Testis (tissue), 3 donors: ENCODE results near the gene CCDC40. TPM values are rescaled to one million over a fixed set of nuclear protein-coding genes. Genes with fewer than 3 reads are reported as not detected.

Source experiments
- DNase-seq: peaks from one replicate; pipeline ENCODE4 v3.0.0-alpha.2; 2019
- H3K27ac ChIP-seq, 2 donors: fragments of 200-600 bp; sonication (generic); one replicate each; pipeline ENCODE4 v1.5.1; 2019
- H3K27me3 ChIP-seq: fragments of 200-600 bp; sonication (generic); one replicate; pipeline ENCODE4 v1.5.1; 2019
- H3K36me3 ChIP-seq: fragments of 200-600 bp; sonication (generic); one replicate; pipeline ENCODE4 v1.5.1; 2017; ENCODE audit warnings: low read depth; ENCODE audit errors: missing control alignments
- H3K4me1 ChIP-seq: fragments of 200-600 bp; sonication (generic); one replicate; pipeline ENCODE4 v1.5.1; 2019
- H3K4me3 ChIP-seq, 2 donors: fragments of 200-600 bp; sonication (generic); one replicate each; pipeline ENCODE4 v1.5.1; 2017 to 2019
- H3K9me3 ChIP-seq: fragments of 200-600 bp; sonication (generic); one replicate; pipeline ENCODE4 v1.5.1; 2017
- POLR2A ChIP-seq: fragments of 450-650 bp; IDR thresholded peaks from one replicate; pipeline ENCODE4 v1.6.1; 2017; ENCODE audit warnings: antibody characterized with exemption, mild to moderate bottlenecking, moderate library complexity
- WGBS, 2 donors: methylation state at CpG; one replicate each; pipeline ENCODE4 v1.1.5; 2018; 5-methylcytosine and 5-hydroxymethylcytosine counted together
- intact Hi-C: fragments of 100-400 bp; cut with DNase I; formaldehyde crosslinking; loops from one replicate; pipeline ENCODE4 v1.15.1; 2023; ENCODE audit warnings: low total_unique reads
- polyA plus RNA-seq: library from polyadenylated mRNA; stranded (reverse); fragments of 350-450 nt; fragmentation: Illumina TruSeq; extraction: RNeasy Lipid Tissue Mini Kit (QIAGEN cat#74804); gene quantifications from one replicate; pipeline ENCODE4 v1.2.3, GENCODE V29; 2014; ENCODE audit warnings: low read depth, low replicate concordance; ENCODE audit not compliant: insufficient read depth
- total RNA-seq, 2 donors: library from RNA; depleted of rRNA; stranded (reverse); fragments of >200 nt; gene quantifications; one replicate each; pipeline ENCODE4 v1.2.3, GENCODE V29; 2016
- TF ChIP-seq, protein P1 (sequence below), 3 experiments: fragments of 450-650 bp in 2 of 3; fragments of 200-600 bp in 1 of 3; sonication (generic) in 1 of 3; IDR thresholded peaks; one replicate each; pipeline ENCODE4 v1.5.1; 2016 to 2019; ENCODE audit warnings: antibody characterized with exemption in 3 of 3, mild to moderate bottlenecking in 2 of 3, moderate library complexity in 1 of 3

Gene CCDC40
- total and polyA plus RNA-seq, 3 donors from 2014 or later = 26.7 to 43.6 (median 38.6) TPM

- H3K27ac ChIP-seq = peak overlapping the region; percentile 69 to 84
- H3K9me3 ChIP-seq = no peaks in the 10 kb centered on the region
- TF ChIP-seq POLR2A = no peak
- TF ChIP-seq, protein P1, sequence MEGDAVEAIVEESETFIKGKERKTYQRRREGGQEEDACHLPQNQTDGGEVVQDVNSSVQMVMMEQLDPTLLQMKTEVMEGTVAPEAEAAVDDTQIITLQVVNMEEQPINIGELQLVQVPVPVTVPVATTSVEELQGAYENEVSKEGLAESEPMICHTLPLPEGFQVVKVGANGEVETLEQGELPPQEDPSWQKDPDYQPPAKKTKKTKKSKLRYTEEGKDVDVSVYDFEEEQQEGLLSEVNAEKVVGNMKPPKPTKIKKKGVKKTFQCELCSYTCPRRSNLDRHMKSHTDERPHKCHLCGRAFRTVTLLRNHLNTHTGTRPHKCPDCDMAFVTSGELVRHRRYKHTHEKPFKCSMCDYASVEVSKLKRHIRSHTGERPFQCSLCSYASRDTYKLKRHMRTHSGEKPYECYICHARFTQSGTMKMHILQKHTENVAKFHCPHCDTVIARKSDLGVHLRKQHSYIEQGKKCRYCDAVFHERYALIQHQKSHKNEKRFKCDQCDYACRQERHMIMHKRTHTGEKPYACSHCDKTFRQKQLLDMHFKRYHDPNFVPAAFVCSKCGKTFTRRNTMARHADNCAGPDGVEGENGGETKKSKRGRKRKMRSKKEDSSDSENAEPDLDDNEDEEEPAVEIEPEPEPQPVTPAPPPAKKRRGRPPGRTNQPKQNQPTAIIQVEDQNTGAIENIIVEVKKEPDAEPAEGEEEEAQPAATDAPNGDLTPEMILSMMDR (IDR thresholded peaks at IDR 0.05) = no peak
- H3K36me3 ChIP-seq = no peaks in the 10 kb centered on the region
- no peak overlapping the region for H3K4me3 ChIP-seq
- no peak for DNase-seq
- WGBS, 2 donors = 42 to 43% methylated on average over 21 to 28 of the region's 28 CpGs
- no peaks in the 10 kb centered on the region for H3K27me3 ChIP-seq
- H3K4me1 ChIP-seq = peaks cover 54% of the 10 kb centered on the region
- intact Hi-C loops = no loop called here
These were observed 48.1 kb upstream of the CCDC40 start for GRCh38 chr17:79988185-79988971.

- intact Hi-C loops = no loop called here
- Histone ChIP-seq H3K9me3 (no peaks in the 10 kb centered on the region), H3K36me3 (no peaks in the 10 kb centered on the region), H3K27me3 (no peaks in the 10 kb centered on the region), H3K27ac (peak overlapping the region; percentile 22 to 58), H3K4me3 (no peak overlapping the region), H3K4me1 (peaks cover 62% of the 10 kb centered on the region)
- 74 to 91% methylated on average over 16 to 20 of the region's 20 CpGs for WGBS, 2 donors
- TF ChIP-seq POLR2A = no peak
- TF ChIP-seq, protein P1 (IDR thresholded peaks at IDR 0.05) = no peak
- DNase-seq = no peak
These were observed 47.2 kb upstream of the CCDC40 start for GRCh38 chr17:79989106-79989835.

DNA sequence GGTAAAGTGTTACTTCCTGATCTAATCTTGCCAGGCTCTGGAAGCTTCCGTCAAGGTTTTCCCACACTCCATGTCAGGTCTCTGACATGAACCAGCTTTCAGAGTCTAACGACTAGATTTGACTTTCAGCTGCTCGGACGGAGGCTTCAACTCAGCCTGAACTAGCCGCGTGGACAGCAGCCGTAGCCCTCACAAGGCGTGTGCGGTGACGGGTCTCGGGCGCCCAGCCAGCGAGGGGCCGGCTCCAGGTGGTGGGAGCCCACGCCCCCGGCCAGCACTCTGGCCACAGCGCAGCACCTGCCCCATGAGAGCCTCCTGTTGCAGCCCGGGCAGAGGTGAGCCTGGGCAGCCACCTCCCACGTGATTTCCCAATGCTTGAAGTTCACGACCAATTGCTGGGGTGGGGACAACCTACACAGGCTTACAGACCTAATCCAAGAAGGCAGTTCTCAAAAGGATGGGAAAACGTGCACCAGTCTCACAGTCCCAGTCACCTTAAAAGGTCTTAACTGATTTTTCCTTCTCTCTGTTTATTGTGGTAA lies 46.3 kb upstream of the CCDC40 start:
- H3K27ac ChIP-seq = no peak overlapping the region
- 73 to 92% methylated on average over 10 to 21 of the region's 21 CpGs for WGBS, 2 donors
- TF ChIP-seq, protein P1 (IDR thresholded peaks at IDR 0.05) = no peak
- TF ChIP-seq POLR2A = no peak
- H3K27me3 ChIP-seq = no peaks in the 10 kb centered on the region
- no peaks in the 10 kb centered on the region for H3K9me3 ChIP-seq
- H3K36me3 ChIP-seq = no peaks in the 10 kb centered on the region
- intact Hi-C loops = no loop called here
- DNase-seq = no peak
- H3K4me1 ChIP-seq = peaks cover 62% of the 10 kb centered on the region
- H3K4me3 ChIP-seq = no peak overlapping the region

DNA sequence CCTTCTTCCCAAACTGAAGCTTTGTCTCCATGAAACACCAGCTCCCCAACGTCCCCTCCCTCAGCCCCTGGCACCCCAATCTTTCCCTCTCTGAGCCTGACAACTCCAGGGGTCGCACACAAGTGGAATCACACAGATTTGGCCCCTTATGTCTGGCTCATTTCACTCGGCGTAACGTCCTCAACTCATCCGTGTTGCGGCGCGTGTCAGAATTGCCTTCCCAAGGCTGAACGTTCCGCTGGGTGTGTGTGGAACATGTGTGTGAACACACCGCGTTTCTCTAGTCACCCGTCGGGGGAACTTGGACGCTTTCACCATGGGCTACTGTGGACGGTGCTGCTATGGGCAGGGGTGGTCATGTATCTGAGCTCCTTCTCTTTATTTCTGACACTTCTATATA lies 45.7 kb upstream of the CCDC40 start:
- H3K9me3 ChIP-seq = no peaks in the 10 kb centered on the region
- no peaks in the 10 kb centered on the region for H3K36me3 ChIP-seq
- TF ChIP-seq, protein P1 (IDR thresholded peaks at IDR 0.05) = no peak
- no peak overlapping the region for H3K4me3 ChIP-seq
- WGBS, 2 donors = 89 to 90% methylated on average over 17 of the region's 17 CpGs
- no peak for DNase-seq
- H3K27ac ChIP-seq = no peak overlapping the region
- peaks cover 62% of the 10 kb centered on the region for H3K4me1 ChIP-seq
- intact Hi-C loops = no loop called here
- no peaks in the 10 kb centered on the region for H3K27me3 ChIP-seq
